ENCODE measurements around the gene BZW2. TPM values are rescaled to one million over a fixed set of nuclear protein-coding genes. Genes with fewer than 3 reads are reported as not detected.

The BZW2 gene
- total RNA-seq, 1 donor from 2014 or later, result 18.0 TPM

GRCh38 chr7:16668049-16668858 is 22.3 kb downstream of the BZW2 start:
- H3K27ac ChIP-seq, result no peak overlapping the region
- TF ChIP-seq CTCF (IDR thresholded peaks at IDR 0.05), result no peak
- intact Hi-C loops (cut with DNase I), result no loop called here
- no peak overlapping the region for H3K4me3 ChIP-seq
- H3K4me1 ChIP-seq, result no peaks in the 10 kb centered on the region
- H3K27me3 ChIP-seq, result no peaks in the 10 kb centered on the region
- no peaks in the 10 kb centered on the region for H3K9me3 ChIP-seq
- DNase-seq (ENCODE audit: low spot score in 2 of 2), result peak in 1 of 2 donors; percentile 77
- no peaks in the 10 kb centered on the region for H3K36me3 ChIP-seq

GRCh38 chr7:16668978-16669377 is 23.0 kb downstream of the BZW2 start:
- H3K9me3 ChIP-seq, result no peaks in the 10 kb centered on the region
- H3K27me3 ChIP-seq, result no peaks in the 10 kb centered on the region
- no peaks in the 10 kb centered on the region for H3K4me1 ChIP-seq
- H3K27ac ChIP-seq, result no peak overlapping the region
- intact Hi-C loops (cut with DNase I), result no loop called here
- H3K36me3 ChIP-seq, result no peaks in the 10 kb centered on the region
- TF ChIP-seq CTCF (IDR thresholded peaks at IDR 0.05), result no peak
- no peak overlapping the region for H3K4me3 ChIP-seq
- no peak for DNase-seq (ENCODE audit: low spot score in 2 of 2)

GRCh38 chr7:16669581-16669980 is 23.6 kb downstream of the BZW2 start:
- no peaks in the 10 kb centered on the region for H3K36me3 ChIP-seq
- no peaks in the 10 kb centered on the region for H3K4me1 ChIP-seq
- no peaks in the 10 kb centered on the region for H3K27me3 ChIP-seq
- no peak for DNase-seq (ENCODE audit: low spot score in 2 of 2)
- TF ChIP-seq CTCF (IDR thresholded peaks at IDR 0.05), result no peak
- no peaks in the 10 kb centered on the region for H3K9me3 ChIP-seq
- intact Hi-C loops (cut with DNase I), result no loop called here
- no peak overlapping the region for H3K4me3 ChIP-seq
- H3K27ac ChIP-seq, result no peak overlapping the region

GRCh38 chr7:16670021-16670420 is 24.0 kb downstream of the BZW2 start:
- Histone ChIP-seq H3K4me3 (no peak overlapping the region), H3K27ac (no peak overlapping the region), H3K36me3 (no peaks in the 10 kb centered on the region), H3K27me3 (no peaks in the 10 kb centered on the region), H3K4me1 (no peaks in the 10 kb centered on the region), H3K9me3 (no peaks in the 10 kb centered on the region)
- DNase-seq (ENCODE audit: low spot score in 2 of 2), result no peak
- intact Hi-C loops (cut with DNase I), result no loop called here
- TF ChIP-seq CTCF (IDR thresholded peaks at IDR 0.05), result no peak

GRCh38 chr7:16670731-16671344 is 24.9 kb downstream of the BZW2 start:
- no peaks in the 10 kb centered on the region for H3K27me3 ChIP-seq

More at GRCh38 chr7:16670731-16671344, 24.9 kb downstream of the BZW2 start:
- Histone ChIP-seq H3K4me3 (no peak overlapping the region), H3K4me1 (no peaks in the 10 kb centered on the region), H3K9me3 (no peaks in the 10 kb centered on the region), H3K36me3 (peaks cover 0 to 8% of the 10 kb centered on the region in 2 donors), H3K27ac (no peak overlapping the region)
- TF ChIP-seq CTCF (IDR thresholded peaks at IDR 0.05), result no peak
- DNase-seq (ENCODE audit: low spot score in 2 of 2), result no peak
- intact Hi-C loops (cut with DNase I), result no loop called here

Data from ascending aorta (tissue), 2 donors.